HepG2 (cell line): ENCODE data around the gene PCGF3. TPM values are rescaled to one million over a fixed set of nuclear protein-coding genes. Genes with fewer than 3 reads are reported as not detected.

Experiments
- ATAC-seq: fragments of 200-7000 bp; cut with Tn5 transposase; 3 replicates; pipeline ENCODE4 v1.9.1; 2020; ENCODE audit warnings: mild to moderate bottlenecking, moderate library complexity
- BruUV-seq: library from RNA; stranded (reverse); fragments of 400-500 nt; replicated peaks from 2 replicates; lab custom pipeline; 2021; lab: Mats Ljungman, UMichigan
- CTCF ChIA-PET: fragments of 300-600 bp; formaldehyde crosslinking; extraction: SDS; loops from one replicate; lab custom pipeline; 2021; ENCODE audit warnings: low total read pairs, inconsistent platforms, low intra/inter-chr PET ratio; lab: Yijun Ruan, JAX
- POLR2A ChIA-PET: fragments of 350-600 bp; sonication (Branson Sonifier 250); formaldehyde crosslinking; loops from one replicate; lab custom pipeline; 2020; ENCODE audit warnings: antibody characterized with exemption, inconsistent platforms; lab: Yijun Ruan, JAX
- DNase-seq: peaks from one replicate; pipeline ENCODE4 v3.0.0-alpha.2; 2015; ENCODE audit warnings: low spot score
- FAIRE-seq: peaks from 3 replicates; lab custom pipeline; 2011; peaks lifted over from hg19 to GRCh38; lab: Jason Lieb, UNC
- H2AFZ ChIP-seq: one replicate; pipeline ENCODE4 v1.6.1; 2011; ENCODE audit warnings: low read length, inconsistent platforms
- H3K27ac ChIP-seq: fragments of 300-600 bp; 3 replicates; pipeline ENCODE4 v1.8.0; 2011; ENCODE audit warnings: mixed run types, mild to moderate bottlenecking, mixed read lengths, low read length, inconsistent platforms; ENCODE audit not compliant: insufficient read depth; ENCODE audit errors: extremely low read length
- H3K27me3 ChIP-seq, 2 experiments: fragments of 200-600 bp in 1 of 2; 2 replicates in 1 of 2; 3 replicates in 1 of 2; pipeline versions ENCODE4 v1.6.0 to v1.8.0; 2011; ENCODE audit warnings: low read length in 2 of 2, mild to moderate bottlenecking in 2 of 2, moderate library complexity in 2 of 2, inconsistent platforms in 1 of 2; ENCODE audit not compliant: insufficient read depth in 2 of 2, control insufficient read depth in 1 of 2
- H3K36me3 ChIP-seq, 2 experiments: fragments of 200-600 bp in 1 of 2; replicated peaks in 1 of 2; 2 replicates in 1 of 2; 3 replicates in 1 of 2; pipeline versions ENCODE4 v1.5.1 to v1.8.0; 2011; ENCODE audit warnings: low read length in 2 of 2, inconsistent platforms in 1 of 2; ENCODE audit not compliant: insufficient read depth in 2 of 2, control insufficient read depth in 1 of 2
- H3K4me1 ChIP-seq: 2 replicates; pipeline ENCODE4 v1.5.1; 2012; ENCODE audit warnings: low read length, inconsistent platforms; ENCODE audit not compliant: insufficient read depth
- H3K4me2 ChIP-seq: 2 replicates; pipeline ENCODE4 v1.6.0; 2011; ENCODE audit warnings: low read depth, low read length, inconsistent platforms
- H3K4me3 ChIP-seq, 3 experiments: fragments of 200-600 bp in 1 of 3; sonication (generic), shearing (Covaris generic) in 1 of 3; replicated peaks in 1 of 3; 2 replicates each; pipeline ENCODE4 v1.5.1; 2011 to 2016; ENCODE audit warnings: low read length in 3 of 3, inconsistent platforms in 2 of 3, low read depth in 2 of 3, mild to moderate bottlenecking in 2 of 3, control low read depth in 1 of 3, mixed read lengths in 1 of 3; ENCODE audit not compliant: insufficient read depth in 1 of 3
- H3K79me2 ChIP-seq: one replicate; pipeline ENCODE4 v1.6.1; 2011; ENCODE audit warnings: low read length, inconsistent platforms; ENCODE audit not compliant: insufficient read depth
- H3K9ac ChIP-seq: 2 replicates; pipeline ENCODE4 v1.6.0; 2011; ENCODE audit warnings: mild to moderate bottlenecking, low read depth, low read length, inconsistent platforms; ENCODE audit not compliant: insufficient read depth
- H3K9me3 ChIP-seq: 2 replicates; pipeline ENCODE4 v1.5.1; 2012; ENCODE audit warnings: mild to moderate bottlenecking, low read length
- H4K20me1 ChIP-seq: 2 replicates; pipeline ENCODE4 v1.6.0; 2011; ENCODE audit warnings: inconsistent platforms, mild to moderate bottlenecking, low read length, moderate library complexity; ENCODE audit not compliant: insufficient read depth
- AFF4 ChIP-seq: sonication (generic); formaldehyde crosslinking; IDR thresholded peaks from 2 replicates; pipeline ENCODE4 v1.4.0; 2020; ENCODE audit warnings: missing genetic modification reagents
- AHR ChIP-seq: IDR thresholded peaks from 2 replicates; pipeline ENCODE4 v1.6.1; 2018; ENCODE audit warnings: missing genetic modification reagents, missing compliant biosample characterization
- RNF2 ChIP-seq: fragments of 450-650 bp; conservative IDR thresholded peaks from 2 replicates; pipeline ENCODE4 v1.6.1; 2016; ENCODE audit warnings: low read depth
- WGBS: methylation state at CpG from one replicate; pipeline ENCODE4 v1.1.6; 2017; ENCODE audit warnings: low lambda C conversion rate; 5-methylcytosine and 5-hydroxymethylcytosine counted together
- in situ Hi-C: cut with HindIII; loops from 2 replicates; pipeline ENCODE4 v1.10.0; 2017; ENCODE audit warnings: low pct_unique_long_range_greater_than_20kb; ENCODE audit not compliant: extremely low pct_ligation_motif_present
- intact Hi-C: fragments of 100-400 bp; cut with micrococcal nuclease; formaldehyde crosslinking; loops from one replicate; pipeline ENCODE4 v1.10.0; 2022; ENCODE audit not compliant: unreplicated experiment
- polyA plus RNA-seq, 8 experiments: library from polyadenylated mRNA; depleted of rRNA in 3 of 8; stranded (reverse) in 7 of 8; unstranded in 1 of 8; fragments of >200 nt; fragmentation: Illumina TruSeq in 4 of 8; extraction: Trizol in 4 of 8; gene quantifications; 2 replicates each; pipeline versions ENCODE4 v1.2.1 to v1.2.3, GENCODE V29; 2011 to 2016; ENCODE audit warnings: low read depth in 4 of 8, missing spikeins in 1 of 8, mixed read lengths in 1 of 8; ENCODE audit not compliant: insufficient read depth in 1 of 8
- total RNA-seq, 5 experiments: library from RNA; depleted of rRNA; stranded (reverse); fragments of >200 nt; fragmentation: Illumina TruSeq; extraction: Trizol; gene quantifications; 2 replicates each; pipeline ENCODE4 v1.2.3, GENCODE V29; 2016; ENCODE audit warnings: low read depth in 1 of 5

PCGF3 gene
- total and polyA plus RNA-seq, 2 of the 13 experiments (the other 11 are each of a cell fraction or from before 2014, with no cell fraction given) = 28.6 to 66.2 TPM

- in situ Hi-C loops (no loop called here), intact Hi-C loops (no loop called here)
- Histone ChIP-seq H3K27ac (no peak overlapping the region), H3K9ac (no peak overlapping the region), H3K4me3 (peak overlapping the region in 1 of 3 experiments; percentile 50; a peak in 1 of 6 replicates), H3K79me2 (no peaks in the 10 kb centered on the region), H3K9me3 (no peaks in the 10 kb centered on the region), H3K4me2 (peak overlapping the region; percentile 55; the same call in 1 of the 2 replicates), H3K36me3 (peaks cover 0 to 1% of the 10 kb centered on the region in 2 experiments; a peak in 1 of 5 replicates), H2AFZ (no peak overlapping the region), H3K4me1 (peaks cover 24% of the 10 kb centered on the region), H3K27me3 (peaks cover 3 to 33% of the 10 kb centered on the region in 2 experiments; a peak in 4 of 5 replicates), H4K20me1 (no peaks in the 10 kb centered on the region)
- DNase-seq (no peak), FAIRE-seq (no peak), ATAC-seq (peak; percentile 7; the same call in 1 of the 3 replicates)
- POLR2A ChIA-PET = interaction anchor here (1.5 kb wide), 1 partner anchor 21 kb away, joined by 3 read pairs; no protein-coding TSS in a partner anchor
- no peak for TF ChIP-seq AFF4 (CRISPR knock-in tag)
- no peak for TF ChIP-seq AHR (CRISPR knock-in tag)
- TF ChIP-seq RNF2 = no peak
- CTCF ChIA-PET = no interaction called here
- WGBS = 47% methylated on average over 8 of the region's 22 CpGs
- BruUV-seq = no TSS peak
Observed at GRCh38 chr4:666436-666810, 39.2 kb upstream of the PCGF3 start.
